ENCODE measurements around the gene TMCO2.

TMCO2 gene

DNA sequence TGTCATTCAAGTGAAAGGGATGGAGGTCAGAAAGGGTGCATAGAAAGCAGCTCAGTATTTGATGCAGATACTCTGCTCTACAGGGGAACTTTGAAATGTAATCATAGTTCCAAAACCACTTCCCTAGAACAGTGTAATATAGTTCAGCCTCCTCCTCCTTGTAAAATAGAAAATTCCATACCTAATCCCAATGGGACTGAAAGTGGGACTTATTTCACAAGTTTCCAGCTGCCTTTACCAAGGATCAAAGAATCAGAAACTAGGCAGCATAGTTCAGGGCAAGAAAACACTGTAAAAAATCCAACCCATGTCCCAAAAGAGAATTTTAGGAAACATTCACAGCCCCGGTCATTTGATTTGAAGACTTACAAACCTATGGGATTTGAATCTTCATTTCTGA is 8.1 kb upstream of the TMCO2 start:
- H3K36me3 ChIP-seq (ENCODE audit: control insufficient read depth in 5 of 5, insufficient read depth in 5 of 5, low read length in 5 of 5) = peaks cover 24 to 36% (median 32%) of the 10 kb centered on the region in 5 donors
- no peak overlapping the region for H3K27ac ChIP-seq (ENCODE audit: low read depth, low read length)
- H3K4me3 ChIP-seq (ENCODE audit: low read depth in 1 of 5, low read length in 5 of 5) = no peak overlapping the region

DNA sequence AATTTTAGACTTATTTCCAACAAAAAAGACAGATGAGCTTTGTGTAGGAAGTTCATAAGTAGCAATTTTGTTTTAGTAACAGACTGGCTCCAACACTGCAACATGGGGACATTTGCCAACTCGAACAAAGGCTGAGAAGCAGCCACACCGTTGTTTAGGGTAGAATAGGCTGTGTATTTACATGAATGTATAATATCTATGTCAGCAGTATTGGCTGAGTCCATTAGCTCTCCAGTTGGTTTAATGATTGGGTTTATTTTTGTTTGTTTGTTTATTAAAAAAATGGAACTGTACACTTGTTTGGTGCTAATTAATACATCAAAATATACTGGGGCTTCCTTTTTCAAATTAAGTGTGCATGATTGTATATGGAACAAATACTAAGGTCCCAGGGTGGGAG is 7.3 kb upstream of the TMCO2 start:
- no peak overlapping the region for H3K4me3 ChIP-seq (ENCODE audit: low read depth in 1 of 5, low read length in 5 of 5)
- peaks cover 22 to 36% (median 30%) of the 10 kb centered on the region in 5 donors for H3K36me3 ChIP-seq (ENCODE audit: control insufficient read depth in 5 of 5, insufficient read depth in 5 of 5, low read length in 5 of 5)
- no peaks in the 10 kb centered on the region for H3K9me3 ChIP-seq (ENCODE audit: control insufficient read depth in 5 of 5, low read length in 5 of 5)
- no peak overlapping the region for H3K27ac ChIP-seq (ENCODE audit: low read depth, low read length)
- no peak overlapping the region for H3K9ac ChIP-seq (ENCODE audit: low read length in 5 of 5)
- H3K27me3 ChIP-seq (ENCODE audit: control insufficient read depth in 5 of 5, insufficient read depth in 4 of 5, low read length in 5 of 5) = no peaks in the 10 kb centered on the region
- H3K4me1 ChIP-seq (ENCODE audit: control insufficient read depth in 5 of 5, insufficient read depth in 5 of 5, low read length in 5 of 5) = peaks cover 0 to 26% (median 10%) of the 10 kb centered on the region in 5 donors

More for the DNA sequence above, 8.1 kb upstream of the TMCO2 start:
- Histone ChIP-seq H3K9me3 (ENCODE audit: control insufficient read depth in 5 of 5, low read length in 5 of 5) (no peaks in the 10 kb centered on the region), H3K9ac (ENCODE audit: low read length in 5 of 5) (no peak overlapping the region), H3K27me3 (ENCODE audit: control insufficient read depth in 5 of 5, insufficient read depth in 4 of 5, low read length in 5 of 5) (no peaks in the 10 kb centered on the region), H3K4me1 (ENCODE audit: control insufficient read depth in 5 of 5, insufficient read depth in 5 of 5, low read length in 5 of 5) (peaks cover 0 to 26% (median 10%) of the 10 kb centered on the region in 5 donors)

GRCh38 chr1:40241362-40241761 is 6.4 kb upstream of the TMCO2 start:
- Histone ChIP-seq H3K27ac (ENCODE audit: low read depth, low read length) (no peak overlapping the region), H3K4me3 (ENCODE audit: low read depth in 1 of 5, low read length in 5 of 5) (no peak overlapping the region), H3K36me3 (ENCODE audit: control insufficient read depth in 5 of 5, insufficient read depth in 5 of 5, low read length in 5 of 5) (peaks cover 15 to 26% (median 20%) of the 10 kb centered on the region in 5 donors), H3K4me1 (ENCODE audit: control insufficient read depth in 5 of 5, insufficient read depth in 5 of 5, low read length in 5 of 5) (peaks cover 0 to 26% (median 10%) of the 10 kb centered on the region in 5 donors), H3K9me3 (ENCODE audit: control insufficient read depth in 5 of 5, low read length in 5 of 5) (no peaks in the 10 kb centered on the region), H3K9ac (ENCODE audit: low read length in 5 of 5) (no peak overlapping the region), H3K27me3 (ENCODE audit: control insufficient read depth in 5 of 5, insufficient read depth in 4 of 5, low read length in 5 of 5) (no peaks in the 10 kb centered on the region)

DNA sequence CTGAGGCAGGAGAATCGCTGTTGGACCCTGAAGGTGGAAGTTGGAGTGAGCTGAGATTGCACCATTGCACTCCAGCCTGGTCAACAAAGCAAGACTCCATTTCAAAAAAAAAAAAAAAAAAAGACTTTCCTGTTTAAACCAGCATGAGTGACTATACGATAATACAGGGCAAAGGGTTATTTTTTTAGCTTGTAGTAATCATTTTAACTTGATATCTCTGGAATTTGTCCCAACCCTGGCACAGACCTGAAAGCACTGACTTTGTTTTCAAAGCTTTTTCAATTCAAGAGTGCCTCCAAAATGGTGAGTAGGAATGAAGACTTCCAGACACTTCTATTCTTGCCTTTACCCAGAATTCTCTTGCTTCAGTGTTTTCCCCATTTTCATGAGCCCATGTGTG is 4.4 kb upstream of the TMCO2 start:
- Histone ChIP-seq H3K4me3 (ENCODE audit: low read depth in 1 of 5, low read length in 5 of 5) (no peak overlapping the region), H3K27ac (ENCODE audit: low read depth, low read length) (no peak overlapping the region)

GRCh38 chr1:40244138-40244744 is 3.5 kb upstream of the TMCO2 start:
- H3K4me3 ChIP-seq (ENCODE audit: low read depth in 1 of 5, low read length in 5 of 5) = no peak overlapping the region
- H3K27ac ChIP-seq (ENCODE audit: low read depth, low read length) = no peak overlapping the region
- H3K36me3 ChIP-seq (ENCODE audit: control insufficient read depth in 5 of 5, insufficient read depth in 5 of 5, low read length in 5 of 5) = peaks cover 0 to 2% (median 0%) of the 10 kb centered on the region in 5 donors
- no peaks in the 10 kb centered on the region for H3K27me3 ChIP-seq (ENCODE audit: control insufficient read depth in 5 of 5, insufficient read depth in 4 of 5, low read length in 5 of 5)
- H3K9me3 ChIP-seq (ENCODE audit: control insufficient read depth in 5 of 5, low read length in 5 of 5) = no peaks in the 10 kb centered on the region
- H3K9ac ChIP-seq (ENCODE audit: low read length in 5 of 5) = no peak overlapping the region
- peaks cover 0 to 24% (median 9%) of the 10 kb centered on the region in 5 donors for H3K4me1 ChIP-seq (ENCODE audit: control insufficient read depth in 5 of 5, insufficient read depth in 5 of 5, low read length in 5 of 5)

More for the DNA sequence above, 4.4 kb upstream of the TMCO2 start:
- peaks cover 0 to 26% (median 10%) of the 10 kb centered on the region in 5 donors for H3K4me1 ChIP-seq (ENCODE audit: control insufficient read depth in 5 of 5, insufficient read depth in 5 of 5, low read length in 5 of 5)
- H3K27me3 ChIP-seq (ENCODE audit: control insufficient read depth in 5 of 5, insufficient read depth in 4 of 5, low read length in 5 of 5) = no peaks in the 10 kb centered on the region
- H3K9me3 ChIP-seq (ENCODE audit: control insufficient read depth in 5 of 5, low read length in 5 of 5) = no peaks in the 10 kb centered on the region
- H3K36me3 ChIP-seq (ENCODE audit: control insufficient read depth in 5 of 5, insufficient read depth in 5 of 5, low read length in 5 of 5) = peaks cover 0 to 6% (median 4%) of the 10 kb centered on the region in 5 donors
- H3K9ac ChIP-seq (ENCODE audit: low read length in 5 of 5) = no peak overlapping the region

DNA sequence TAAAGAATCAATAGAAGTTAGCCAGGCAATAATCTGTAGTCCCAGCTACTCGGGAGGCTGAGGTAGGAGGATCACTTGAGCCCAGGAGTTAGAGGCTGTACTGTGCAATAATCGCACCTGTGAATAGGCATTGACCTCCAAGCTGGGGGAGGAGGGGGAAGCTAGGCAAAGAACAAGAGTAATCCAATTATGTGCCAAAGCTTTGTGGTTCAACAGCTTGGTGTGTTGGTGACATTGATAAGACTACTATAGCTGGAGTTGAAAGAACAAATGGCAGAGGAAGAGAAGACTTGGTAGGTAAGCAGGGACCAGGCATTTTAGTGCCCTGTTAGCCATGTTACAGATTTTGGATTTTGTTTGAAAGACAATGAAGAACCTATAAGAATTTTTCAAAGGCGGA is 2.1 kb upstream of the TMCO2 start:
- Histone ChIP-seq H3K27me3 (ENCODE audit: control insufficient read depth in 5 of 5, insufficient read depth in 4 of 5, low read length in 5 of 5) (no peaks in the 10 kb centered on the region), H3K9ac (ENCODE audit: low read length in 5 of 5) (no peak overlapping the region), H3K4me1 (ENCODE audit: control insufficient read depth in 5 of 5, insufficient read depth in 5 of 5, low read length in 5 of 5) (peaks cover 0 to 9% (median 2%) of the 10 kb centered on the region in 5 donors), H3K36me3 (ENCODE audit: control insufficient read depth in 5 of 5, insufficient read depth in 5 of 5, low read length in 5 of 5) (no peaks in the 10 kb centered on the region), H3K27ac (ENCODE audit: low read depth, low read length) (no peak overlapping the region), H3K9me3 (ENCODE audit: control insufficient read depth in 5 of 5, low read length in 5 of 5) (no peaks in the 10 kb centered on the region), H3K4me3 (ENCODE audit: low read depth in 1 of 5, low read length in 5 of 5) (no peak overlapping the region)

DNA sequence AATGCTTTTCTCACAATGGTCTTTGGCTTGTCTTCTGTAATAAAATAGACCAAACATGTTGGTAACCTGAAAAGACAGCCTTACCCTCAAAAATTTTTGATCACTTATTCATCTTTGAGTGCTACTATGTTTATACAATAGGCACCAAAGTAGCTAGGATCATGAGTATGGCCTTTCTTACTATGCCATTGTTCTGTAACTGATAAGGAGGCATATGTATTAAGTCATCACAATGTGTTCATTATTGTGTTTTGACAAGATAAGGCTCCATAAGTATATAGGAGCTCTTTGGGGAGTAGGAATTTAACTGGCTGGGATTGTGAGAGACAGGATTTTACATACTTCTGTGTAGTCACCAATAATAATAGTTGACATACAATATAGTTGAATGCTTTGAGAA is 675 bp downstream of the TMCO2 start:
- Histone ChIP-seq H3K27ac (ENCODE audit: low read depth, low read length) (no peak overlapping the region), H3K9me3 (ENCODE audit: control insufficient read depth in 5 of 5, low read length in 5 of 5) (no peaks in the 10 kb centered on the region), H3K36me3 (ENCODE audit: control insufficient read depth in 5 of 5, insufficient read depth in 5 of 5, low read length in 5 of 5) (no peaks in the 10 kb centered on the region), H3K27me3 (ENCODE audit: control insufficient read depth in 5 of 5, insufficient read depth in 4 of 5, low read length in 5 of 5) (no peaks in the 10 kb centered on the region), H3K9ac (ENCODE audit: low read length in 5 of 5) (no peak overlapping the region), H3K4me1 (ENCODE audit: control insufficient read depth in 5 of 5, insufficient read depth in 5 of 5, low read length in 5 of 5) (peaks cover 0 to 4% (median 0%) of the 10 kb centered on the region in 5 donors), H3K4me3 (ENCODE audit: low read depth in 1 of 5, low read length in 5 of 5) (no peak overlapping the region)

GRCh38 chr1:40251456-40251855 is 3.7 kb downstream of the TMCO2 start:
- Histone ChIP-seq H3K27me3 (ENCODE audit: control insufficient read depth in 5 of 5, insufficient read depth in 4 of 5, low read length in 5 of 5) (no peaks in the 10 kb centered on the region), H3K9ac (ENCODE audit: low read length in 5 of 5) (no peak overlapping the region), H3K9me3 (ENCODE audit: control insufficient read depth in 5 of 5, low read length in 5 of 5) (no peaks in the 10 kb centered on the region), H3K4me1 (ENCODE audit: control insufficient read depth in 5 of 5, insufficient read depth in 5 of 5, low read length in 5 of 5) (peaks cover 0 to 6% (median 2%) of the 10 kb centered on the region in 5 donors), H3K27ac (ENCODE audit: low read depth, low read length) (no peak overlapping the region), H3K4me3 (ENCODE audit: low read depth in 1 of 5, low read length in 5 of 5) (no peak overlapping the region), H3K36me3 (ENCODE audit: control insufficient read depth in 5 of 5, insufficient read depth in 5 of 5, low read length in 5 of 5) (no peaks in the 10 kb centered on the region)

- H3K27ac ChIP-seq (ENCODE audit: low read depth, low read length) = no peak overlapping the region
- H3K9me3 ChIP-seq (ENCODE audit: control insufficient read depth in 5 of 5, low read length in 5 of 5) = no peaks in the 10 kb centered on the region
- H3K4me1 ChIP-seq (ENCODE audit: control insufficient read depth in 5 of 5, insufficient read depth in 5 of 5, low read length in 5 of 5) = peaks cover 0 to 15% (median 12%) of the 10 kb centered on the region in 5 donors
Observed at GRCh38 chr1:40252601-40253000, 4.9 kb downstream of the TMCO2 start.

DNA sequence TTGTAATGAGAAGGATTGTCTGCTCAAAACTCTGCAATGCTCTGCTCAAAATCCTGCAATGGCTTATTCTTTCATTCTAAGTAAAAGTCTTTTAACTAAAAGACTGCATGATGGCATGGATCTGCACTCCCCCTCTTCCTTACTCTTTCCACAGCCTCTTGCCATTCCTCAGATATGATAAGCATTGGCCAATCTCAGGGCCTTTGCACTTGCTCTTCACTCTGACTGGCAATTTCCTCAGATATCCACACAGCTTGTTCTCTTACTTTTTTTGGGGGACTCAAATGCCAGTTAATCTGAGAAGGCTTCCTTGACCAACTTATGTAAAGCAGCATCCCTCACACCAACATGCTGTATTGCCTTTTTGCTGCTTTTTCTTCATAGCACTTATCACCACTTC is 7.5 kb downstream of the TMCO2 start:
- Histone ChIP-seq H3K4me1 (ENCODE audit: control insufficient read depth in 5 of 5, insufficient read depth in 5 of 5, low read length in 5 of 5) (peaks cover 0 to 35% (median 26%) of the 10 kb centered on the region in 5 donors), H3K36me3 (ENCODE audit: control insufficient read depth in 5 of 5, insufficient read depth in 5 of 5, low read length in 5 of 5) (peaks cover 0 to 2% (median 2%) of the 10 kb centered on the region in 5 donors), H3K27me3 (ENCODE audit: control insufficient read depth in 5 of 5, insufficient read depth in 4 of 5, low read length in 5 of 5) (no peaks in the 10 kb centered on the region), H3K9ac (ENCODE audit: low read length in 5 of 5) (no peak overlapping the region), H3K9me3 (ENCODE audit: control insufficient read depth in 5 of 5, low read length in 5 of 5) (no peaks in the 10 kb centered on the region), H3K27ac (ENCODE audit: low read depth, low read length) (no peak overlapping the region), H3K4me3 (ENCODE audit: low read depth in 1 of 5, low read length in 5 of 5) (no peak overlapping the region)

More at GRCh38 chr1:40252601-40253000, 4.9 kb downstream of the TMCO2 start:
- Histone ChIP-seq H3K36me3 (ENCODE audit: control insufficient read depth in 5 of 5, insufficient read depth in 5 of 5, low read length in 5 of 5) (no peaks in the 10 kb centered on the region), H3K4me3 (ENCODE audit: low read depth in 1 of 5, low read length in 5 of 5) (no peak overlapping the region), H3K27me3 (ENCODE audit: control insufficient read depth in 5 of 5, insufficient read depth in 4 of 5, low read length in 5 of 5) (no peaks in the 10 kb centered on the region), H3K9ac (ENCODE audit: low read length in 5 of 5) (no peak overlapping the region)

Data from subcutaneous abdominal adipose tissue (tissue), 5 donors.